Measurements from ENCODE around the gene NPHS2.
"Not testable (repeated sequence)": the region's sequence is repeated elsewhere in the genome, so short reads cannot be mapped to it uniquely, and the experiment has no call there.

NPHS2 gene

GRCh38 chr1:179530352-179530751 lies 45.4 kb downstream of the NPHS2 start:
- Histone ChIP-seq H3K4me3 (ENCODE audit: low read length) (no peak overlapping the region), H3K27me3 (ENCODE audit: control insufficient read depth, insufficient read depth, low read length) (no peaks in the 10 kb centered on the region), H3K4me1 (ENCODE audit: control insufficient read depth, low read depth, low read length) (peaks cover 30% of the 10 kb centered on the region), H3K36me3 (ENCODE audit: control insufficient read depth, low read depth, low read length) (no peaks in the 10 kb centered on the region), H3K9ac (ENCODE audit: low read length) (no peak overlapping the region), H3K9me3 (ENCODE audit: control insufficient read depth, low read depth, low read length) (no peaks in the 10 kb centered on the region), H3K27ac (ENCODE audit: low read length) (no peak overlapping the region)

GRCh38 chr1:179529482-179530195 lies 46.1 kb downstream of the NPHS2 start:
- H3K27ac ChIP-seq (ENCODE audit: low read length) = peak overlapping the region; percentile 81
- peaks cover 31% of the 10 kb centered on the region for H3K4me1 ChIP-seq (ENCODE audit: control insufficient read depth, low read depth, low read length)
- no peaks in the 10 kb centered on the region for H3K36me3 ChIP-seq (ENCODE audit: control insufficient read depth, low read depth, low read length)
- no peaks in the 10 kb centered on the region for H3K27me3 ChIP-seq (ENCODE audit: control insufficient read depth, insufficient read depth, low read length)
- H3K9ac ChIP-seq (ENCODE audit: low read length) = no peak overlapping the region
- no peaks in the 10 kb centered on the region for H3K9me3 ChIP-seq (ENCODE audit: control insufficient read depth, low read depth, low read length)
- peak overlapping the region; percentile 32 for H3K4me3 ChIP-seq (ENCODE audit: low read length)

- H3K27me3 ChIP-seq (ENCODE audit: control insufficient read depth, insufficient read depth, low read length); H3K4me1 ChIP-seq (ENCODE audit: control insufficient read depth, low read depth, low read length); H3K36me3 ChIP-seq (ENCODE audit: control insufficient read depth, low read depth, low read length); H3K27ac ChIP-seq (ENCODE audit: low read length); H3K4me3 ChIP-seq (ENCODE audit: low read length); H3K9me3 ChIP-seq (ENCODE audit: control insufficient read depth, low read depth, low read length); H3K9ac ChIP-seq (ENCODE audit: low read length): not testable (repeated sequence)
Observed at GRCh38 chr1:179518544-179518943, 57.2 kb downstream of the NPHS2 start.

GRCh38 chr1:179516976-179517705 lies 58.6 kb downstream of the NPHS2 start:
- Histone ChIP-seq H3K4me1 (ENCODE audit: control insufficient read depth, low read depth, low read length) (peaks cover 6% of the 10 kb centered on the region), H3K36me3 (ENCODE audit: control insufficient read depth, low read depth, low read length) (no peaks in the 10 kb centered on the region), H3K9ac (ENCODE audit: low read length) (no peak overlapping the region), H3K27me3 (ENCODE audit: control insufficient read depth, insufficient read depth, low read length) (no peaks in the 10 kb centered on the region), H3K4me3 (ENCODE audit: low read length) (no peak overlapping the region), H3K27ac (ENCODE audit: low read length) (no peak overlapping the region), H3K9me3 (ENCODE audit: control insufficient read depth, low read depth, low read length) (no peaks in the 10 kb centered on the region)

GRCh38 chr1:179510038-179510437 lies 65.7 kb downstream of the NPHS2 start:
- H3K4me1 ChIP-seq (ENCODE audit: control insufficient read depth, low read depth, low read length) = no peaks in the 10 kb centered on the region
- H3K9ac ChIP-seq (ENCODE audit: low read length) = no peak overlapping the region
- no peaks in the 10 kb centered on the region for H3K9me3 ChIP-seq (ENCODE audit: control insufficient read depth, low read depth, low read length)
- no peaks in the 10 kb centered on the region for H3K36me3 ChIP-seq (ENCODE audit: control insufficient read depth, low read depth, low read length)
- H3K4me3 ChIP-seq (ENCODE audit: low read length) = no peak overlapping the region
- H3K27ac ChIP-seq (ENCODE audit: low read length) = no peak overlapping the region
- no peaks in the 10 kb centered on the region for H3K27me3 ChIP-seq (ENCODE audit: control insufficient read depth, insufficient read depth, low read length)

GRCh38 chr1:179509384-179509783 lies 66.4 kb downstream of the NPHS2 start:
- no peaks in the 10 kb centered on the region for H3K27me3 ChIP-seq (ENCODE audit: control insufficient read depth, insufficient read depth, low read length)
- no peak overlapping the region for H3K4me3 ChIP-seq (ENCODE audit: low read length)
- no peaks in the 10 kb centered on the region for H3K36me3 ChIP-seq (ENCODE audit: control insufficient read depth, low read depth, low read length)
- H3K9ac ChIP-seq (ENCODE audit: low read length) = no peak overlapping the region
- H3K9me3 ChIP-seq (ENCODE audit: control insufficient read depth, low read depth, low read length) = no peaks in the 10 kb centered on the region
- H3K27ac ChIP-seq (ENCODE audit: low read length) = no peak overlapping the region
- H3K4me1 ChIP-seq (ENCODE audit: control insufficient read depth, low read depth, low read length) = no peaks in the 10 kb centered on the region

- no peaks in the 10 kb centered on the region for H3K4me1 ChIP-seq (ENCODE audit: control insufficient read depth, low read depth, low read length)
Observed at GRCh38 chr1:179506199-179506598, 69.5 kb downstream of the NPHS2 start.

More at GRCh38 chr1:179506199-179506598, 69.5 kb downstream of the NPHS2 start:
- Histone ChIP-seq H3K36me3 (ENCODE audit: control insufficient read depth, low read depth, low read length) (no peaks in the 10 kb centered on the region), H3K27me3 (ENCODE audit: control insufficient read depth, insufficient read depth, low read length) (no peaks in the 10 kb centered on the region), H3K4me3 (ENCODE audit: low read length) (no peak overlapping the region), H3K9me3 (ENCODE audit: control insufficient read depth, low read depth, low read length) (no peaks in the 10 kb centered on the region), H3K27ac (ENCODE audit: low read length) (no peak overlapping the region), H3K9ac (ENCODE audit: low read length) (no peak overlapping the region)
